ENCODE measurements around the gene EPHB6.

- no peak for TF ChIP-seq POLR2A (IDR thresholded peaks at IDR 0.05)
- TF ChIP-seq CTCF (IDR thresholded peaks at IDR 0.05): no peak
Observed at GRCh38 chr7:142874837-142875236, 20.0 kb downstream of the EPHB6 start.
